A673 (cell line): ENCODE data around the gene TMEM45A. TPM values are rescaled to one million over a fixed set of nuclear protein-coding genes. Genes with fewer than 3 reads are reported as not detected.
A peak's percentile ranks its signal among the peaks of the same experiment; 100 is the strongest.

Experiments
- BruUV-seq: library from RNA; stranded (reverse); fragments of 400-500 nt; replicated peaks from 2 replicates; lab custom pipeline; 2021; lab: Mats Ljungman, UMichigan
- CTCF ChIA-PET: fragments of 300-600 bp; sonication (Branson Sonifier 250); formaldehyde crosslinking; loops from one replicate; lab custom pipeline; 2022; ENCODE audit warnings: antibody characterized with exemption; lab: Charles Lee
- POLR2A ChIA-PET: fragments of 300-600 bp; sonication (Branson Sonifier 250); formaldehyde crosslinking; loops from one replicate; lab custom pipeline; 2022; ENCODE audit warnings: antibody characterized with exemption; ENCODE audit not compliant: low non-redundant PET; lab: Charles Lee
- DNase-seq: peaks from one replicate; pipeline ENCODE4 v3.0.0-alpha.2; 2015; ENCODE audit warnings: low spot score
- H3K27ac ChIP-seq: fragments of 200-600 bp; sonication (generic); 2 replicates; pipeline ENCODE4 v1.5.1; 2016; ENCODE audit warnings: mixed run types, low read depth, mild to moderate bottlenecking, mixed read lengths, antibody characterized with exemption, low read length; ENCODE audit not compliant: poor library complexity, severe bottlenecking
- H3K27me3 ChIP-seq: fragments of 200-600 bp; sonication (generic); replicated peaks from 2 replicates; pipeline ENCODE4 v1.6.1; 2017; ENCODE audit warnings: mixed run types, low read depth, mild to moderate bottlenecking, mixed read lengths, antibody characterized with exemption, low read length; ENCODE audit not compliant: insufficient read depth, poor library complexity
- H3K36me3 ChIP-seq: fragments of 200-600 bp; sonication (generic); 2 replicates; pipeline ENCODE4 v1.6.1; 2016; ENCODE audit warnings: mixed run types, mild to moderate bottlenecking, mixed read lengths, antibody characterized with exemption, low read length; ENCODE audit not compliant: insufficient read depth, poor library complexity, severe bottlenecking
- H3K4me1 ChIP-seq: fragments of 200-600 bp; sonication (generic); 2 replicates; pipeline ENCODE4 v1.6.1; 2017; ENCODE audit warnings: mixed run types, mild to moderate bottlenecking, mixed read lengths, antibody characterized with exemption, low read length; ENCODE audit not compliant: insufficient read depth, poor library complexity, severe bottlenecking
- H3K4me3 ChIP-seq: fragments of 200-600 bp; sonication (generic); 2 replicates; pipeline ENCODE4 v1.5.1; 2016; ENCODE audit warnings: low read depth, mixed run types, mild to moderate bottlenecking, mixed read lengths, low read length; ENCODE audit not compliant: poor library complexity, severe bottlenecking
- H3K9me3 ChIP-seq: fragments of 200-600 bp; sonication (generic); 2 replicates; pipeline ENCODE4 v1.6.1; 2016; ENCODE audit warnings: mixed run types, low read depth, mild to moderate bottlenecking, mixed read lengths, antibody characterized with exemption, low read length; ENCODE audit not compliant: poor library complexity, severe bottlenecking
- CTCF ChIP-seq: fragments of 300-800, 200-600 bp; sonication (generic); conservative IDR thresholded peaks from 2 replicates; pipeline ENCODE4 v1.5.1; 2017; ENCODE audit warnings: low read depth, mild to moderate bottlenecking, antibody characterized with exemption, low read length, moderate library complexity, mixed read lengths
- EZH2 ChIP-seq: fragments of 200-600 bp; sonication (generic); IDR thresholded peaks from 2 replicates; pipeline ENCODE4 v1.6.1; 2017; ENCODE audit warnings: borderline replicate concordance, low read depth, mild to moderate bottlenecking, mixed read lengths, antibody characterized with exemption, low read length; ENCODE audit not compliant: poor library complexity, severe bottlenecking
- intact Hi-C: fragments of 100-400 bp; cut with micrococcal nuclease; formaldehyde crosslinking; loops from one replicate; pipeline ENCODE4 v1.10.0; 2022; ENCODE audit not compliant: unreplicated experiment
- total RNA-seq: library from RNA; stranded (reverse); gene quantifications from 2 replicates; pipeline ENCODE4 v1.2.3, GENCODE V29; 2021

The TMEM45A gene
- total RNA-seq, 1 experiment from 2014 or later, result 3.4 TPM

- POLR2A ChIA-PET, result no interaction called here
Observed at GRCh38 chr3:100590114-100590839, 97.9 kb downstream of the TMEM45A start.

GRCh38 chr3:100590840-100591147 is 98.4 kb downstream of the TMEM45A start:
- BruUV-seq, result no TSS peak
- no peaks in the 10 kb centered on the region for H3K9me3 ChIP-seq
- no peak for DNase-seq
- TF ChIP-seq CTCF (no peak), EZH2 (no peak)
- ChIA-PET CTCF (interaction anchor here (0.6 to 1.8 kb wide), 4 partner anchors 120 to 924 kb away, joined by 3 to 25 read pairs (median 13); no protein-coding TSS in a partner anchor), POLR2A (no interaction called here)
- intact Hi-C loops, result loop anchor here (1.0 to 5.0 kb wide), 3 partner anchors 127 to 758 kb away; no protein-coding TSS in a partner anchor
- no peak overlapping the region for H3K27ac ChIP-seq
- H3K4me1 ChIP-seq, result peaks cover 5% of the 10 kb centered on the region
- H3K36me3 ChIP-seq, result no peaks in the 10 kb centered on the region
- no peak overlapping the region for H3K4me3 ChIP-seq
- no peaks in the 10 kb centered on the region for H3K27me3 ChIP-seq

More at GRCh38 chr3:100590114-100590839, 97.9 kb downstream of the TMEM45A start:
- TF ChIP-seq EZH2, result no peak
- peak; percentile 92 for TF ChIP-seq CTCF
- peak; percentile 83 for DNase-seq
- CTCF ChIA-PET, result interaction anchor here (0.6 to 1.8 kb wide), 3 partner anchors 124 to 759 kb away, joined by 3 to 21 read pairs (median 3); no protein-coding TSS in a partner anchor
- no TSS peak for BruUV-seq
- Histone ChIP-seq H3K27ac (no peak overlapping the region), H3K9me3 (peaks cover 3% of the 10 kb centered on the region), H3K4me3 (no peak overlapping the region), H3K4me1 (peaks cover 5% of the 10 kb centered on the region), H3K36me3 (no peaks in the 10 kb centered on the region), H3K27me3 (no peaks in the 10 kb centered on the region)
- intact Hi-C loops, result loop anchor here (1.0 to 5.0 kb wide), 3 partner anchors 127 to 758 kb away; no protein-coding TSS in a partner anchor

- POLR2A ChIA-PET, result no interaction called here
- H3K4me1 ChIP-seq, result peaks cover 5% of the 10 kb centered on the region
- CTCF ChIA-PET, result interaction anchor here (0.6 to 1.5 kb wide), 3 partner anchors 121 to 924 kb away, joined by 3 to 25 read pairs (median 5); no protein-coding TSS in a partner anchor
- H3K27me3 ChIP-seq, result no peaks in the 10 kb centered on the region
- no peak for DNase-seq
- no peaks in the 10 kb centered on the region for H3K36me3 ChIP-seq
- no peak overlapping the region for H3K4me3 ChIP-seq
- H3K27ac ChIP-seq, result no peak overlapping the region
- intact Hi-C loops, result loop anchor here (5.0 kb wide), 1 partner anchor 759 kb away; no protein-coding TSS in a partner anchor
- BruUV-seq, result no TSS peak
- no peaks in the 10 kb centered on the region for H3K9me3 ChIP-seq
- no peak for TF ChIP-seq EZH2
- no peak for TF ChIP-seq CTCF
Observed at GRCh38 chr3:100591411-100591810, 99.0 kb downstream of the TMEM45A start.
